GM10847 (cell line): Measurements from ENCODE around the gene H1-8.

Experiments used
- POLR2A ChIP-seq: IDR thresholded peaks from 2 replicates; pipeline ENCODE4 v1.6.1; 2011; ENCODE audit not compliant: insufficient read length; ENCODE audit errors: extremely low read depth

The H1-8 gene

GRCh38 chr3:129599607-129600006, 56.6 kb downstream of the H1-8 start:
- no peak for TF ChIP-seq POLR2A

GRCh38 chr3:129600348-129600747, 57.4 kb downstream of the H1-8 start:
- no peak for TF ChIP-seq POLR2A
